GM18498 (cell line): Measurements from ENCODE around the gene MEIS1.
"Not testable (repeated sequence)": the region's sequence is repeated elsewhere in the genome, so short reads cannot be mapped to it uniquely, and the experiment has no call there.

Experiments used
- ATAC-seq: cut with Tn5 transposase; IDR thresholded peaks from one replicate; pipeline ENCODE4 v1.9.1; 2021; ENCODE audit warnings: mild to moderate bottlenecking, moderate library complexity; ENCODE audit not compliant: unreplicated experiment

Gene MEIS1

DNA sequence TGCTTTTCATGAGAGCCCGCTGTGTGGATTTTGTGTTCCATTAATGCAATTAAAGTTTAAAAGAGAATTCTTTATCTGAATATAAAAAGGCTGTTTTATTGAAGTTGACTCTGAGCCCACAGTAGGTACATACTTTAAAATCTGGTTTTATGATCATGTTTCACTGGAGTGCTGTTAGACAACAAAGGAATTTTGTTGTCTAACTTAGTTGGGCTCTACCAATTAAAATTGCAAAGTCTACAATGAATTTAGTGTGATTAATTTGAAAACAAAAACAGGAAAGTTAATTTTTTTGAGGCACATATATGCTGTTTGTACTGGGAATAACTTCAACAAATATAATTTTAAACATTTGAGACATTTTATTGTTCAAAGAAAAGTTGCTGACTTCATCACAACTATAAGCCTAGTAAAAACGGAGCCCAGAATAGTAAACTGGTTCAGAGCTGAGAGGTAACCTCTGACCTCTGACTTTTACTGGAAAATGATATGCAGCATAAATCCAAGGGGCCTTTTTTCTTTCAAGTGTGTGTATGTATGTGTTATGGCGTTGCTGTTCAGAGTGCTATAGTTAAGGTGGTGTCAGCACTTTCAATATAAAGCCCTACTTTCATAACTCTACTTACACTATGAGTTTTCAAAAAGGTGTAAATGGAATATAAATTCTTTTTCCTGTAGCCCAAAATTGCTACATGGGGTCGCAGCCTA lies 30.2 kb downstream of the MEIS1 start:
- no peak for ATAC-seq

DNA sequence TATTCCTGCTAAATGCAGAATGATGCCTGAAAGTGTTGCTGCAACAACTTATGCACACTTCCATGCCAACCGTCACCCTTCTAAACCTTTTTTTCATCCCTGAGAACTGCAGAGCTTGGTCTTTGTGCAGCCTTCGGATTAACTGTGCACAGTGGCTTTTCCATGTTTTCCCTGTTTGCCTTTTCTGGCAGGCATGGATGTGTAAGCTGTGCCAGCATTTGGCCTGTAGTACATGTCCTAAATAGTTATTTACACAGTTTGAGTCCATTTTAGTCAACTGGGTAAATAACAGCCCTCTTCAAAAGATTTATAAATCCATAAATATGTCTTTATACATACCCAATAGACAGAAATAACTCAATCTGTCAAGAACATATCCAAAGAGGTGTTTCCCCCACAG lies 31.5 kb downstream of the MEIS1 start:
- ATAC-seq: no peak

DNA sequence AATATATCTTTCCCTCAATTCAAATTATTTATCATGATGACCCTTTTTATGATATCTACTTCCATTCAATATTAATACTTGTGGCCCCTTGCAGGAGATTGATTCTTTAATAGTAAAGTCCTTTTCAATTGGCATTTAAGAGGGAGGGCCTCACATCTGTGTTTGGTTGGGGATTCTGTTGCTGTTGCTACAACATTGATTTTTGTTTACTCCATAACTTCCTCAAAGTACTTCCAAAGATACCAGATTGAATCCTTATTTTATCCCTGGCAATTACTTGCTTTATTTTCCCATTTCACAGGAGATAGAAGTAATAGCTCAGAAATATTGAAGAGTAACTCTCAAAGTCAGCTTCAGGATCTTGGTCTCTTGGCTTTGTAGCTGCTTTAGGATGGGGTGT lies 32.8 kb downstream of the MEIS1 start:
- ATAC-seq: no peak

DNA sequence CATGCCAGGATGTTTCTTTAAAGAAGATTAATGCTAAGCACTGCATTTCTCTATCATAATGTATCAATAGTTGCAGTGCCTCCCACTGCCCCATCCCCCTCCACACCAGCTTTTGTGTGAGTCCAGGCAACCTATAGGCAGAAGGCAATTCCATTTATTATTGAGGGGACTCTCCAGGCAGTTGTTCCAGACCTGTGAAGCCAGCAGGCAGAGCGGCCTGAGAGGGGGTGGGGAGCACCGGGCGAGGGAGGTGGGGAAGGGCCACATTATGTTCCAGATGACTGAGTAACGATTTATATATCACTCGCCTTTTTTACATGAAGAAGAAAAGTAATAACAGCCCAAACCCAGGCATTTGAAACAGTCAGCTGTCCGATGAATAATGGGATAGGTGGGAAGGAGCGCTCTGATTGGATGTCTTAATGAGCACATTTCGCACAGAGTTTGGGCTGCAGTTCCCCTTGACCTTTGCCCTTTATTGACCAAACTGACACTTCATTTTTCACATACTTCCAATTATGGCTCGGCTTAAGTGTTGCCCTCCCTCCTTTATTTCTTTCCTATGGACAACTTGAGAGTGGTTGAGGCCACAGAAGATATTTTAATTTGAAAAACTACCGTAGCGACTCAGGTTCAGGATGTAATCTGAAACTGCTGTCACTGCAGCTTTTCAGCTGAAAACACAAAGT lies 34.4 kb downstream of the MEIS1 start:
- no peak for ATAC-seq

DNA sequence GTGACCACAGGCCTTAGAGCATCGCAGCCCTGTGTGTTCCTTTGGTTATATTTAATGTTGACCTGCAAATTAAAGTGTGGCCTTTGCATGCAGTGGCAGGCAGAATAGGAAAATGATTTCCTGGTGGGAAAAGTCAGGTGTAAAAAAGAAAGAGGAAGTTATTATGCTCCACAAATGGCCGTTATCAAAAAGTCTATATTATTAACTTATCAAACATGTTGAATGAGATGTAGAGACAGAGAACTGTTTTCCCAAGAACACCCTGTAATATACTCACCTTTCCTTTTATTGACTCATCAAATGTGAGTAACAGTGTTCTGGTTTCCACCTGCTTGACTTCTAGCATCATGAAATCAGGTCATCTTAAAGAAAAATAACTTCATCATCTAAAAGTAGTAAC lies 35.3 kb downstream of the MEIS1 start:
- no peak for ATAC-seq

DNA sequence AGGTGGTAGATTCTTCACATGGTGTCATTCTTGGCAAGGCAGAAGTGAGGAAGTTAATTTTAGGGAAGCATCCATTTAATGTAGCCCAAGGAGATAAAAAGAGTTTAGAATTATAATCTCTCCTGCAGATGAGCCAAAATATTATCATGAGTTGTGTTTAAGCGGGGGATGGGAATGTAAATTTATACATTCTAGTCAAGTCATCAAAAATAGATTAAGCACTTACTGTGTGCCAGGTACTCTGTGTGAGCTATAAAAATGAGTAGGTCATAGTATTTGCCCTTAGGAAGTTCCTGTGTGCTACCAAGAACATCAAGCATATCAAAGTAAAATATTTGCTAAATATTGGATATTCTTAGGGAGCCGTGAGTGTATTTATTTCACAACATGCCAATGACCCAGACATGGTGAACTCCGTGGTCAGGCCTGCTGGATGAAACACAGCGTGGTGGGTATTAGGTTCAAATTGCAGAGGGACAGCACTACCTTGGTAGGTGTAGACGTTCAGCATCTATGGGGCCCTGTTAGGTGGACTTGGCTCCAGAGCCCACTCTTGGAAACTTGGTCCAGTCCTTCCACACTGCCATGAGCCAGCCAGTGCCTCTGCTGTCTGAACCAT lies 37.4 kb downstream of the MEIS1 start:
- no peak for ATAC-seq

DNA sequence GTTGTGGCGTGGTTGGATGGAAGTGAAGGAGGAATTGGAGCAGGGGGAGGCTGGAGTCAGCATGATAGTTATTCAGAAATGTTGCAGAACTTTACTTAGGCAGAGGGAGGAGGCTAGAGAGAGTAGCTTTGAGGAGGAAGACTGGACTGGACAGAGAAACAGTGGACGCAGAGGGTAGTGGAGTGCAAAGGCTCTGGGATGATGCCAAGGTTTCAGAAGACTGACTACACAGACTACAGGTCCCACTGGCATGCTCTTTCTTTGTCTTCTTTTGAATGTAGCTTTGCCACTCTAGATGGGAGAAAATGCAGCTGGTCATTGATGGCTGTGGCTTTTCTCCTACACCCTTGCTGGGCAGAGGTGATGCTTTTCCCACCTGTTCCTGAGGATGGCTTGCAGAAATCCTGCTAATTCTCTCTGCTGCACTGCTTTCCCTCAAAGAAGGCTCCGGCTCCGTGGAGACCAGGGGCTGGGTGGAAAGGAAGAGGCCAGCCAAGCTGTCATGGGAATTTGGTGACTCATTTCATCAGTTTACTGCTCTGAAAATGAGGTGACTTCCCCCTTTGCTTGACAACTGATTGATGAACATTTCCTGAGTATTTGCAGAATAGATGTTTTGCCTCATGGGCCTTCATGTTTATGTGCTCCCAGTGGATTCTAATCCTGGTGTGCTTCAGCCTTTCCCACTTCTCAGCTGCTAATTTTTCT lies 42.4 kb downstream of the MEIS1 start:
- no peak for ATAC-seq

DNA sequence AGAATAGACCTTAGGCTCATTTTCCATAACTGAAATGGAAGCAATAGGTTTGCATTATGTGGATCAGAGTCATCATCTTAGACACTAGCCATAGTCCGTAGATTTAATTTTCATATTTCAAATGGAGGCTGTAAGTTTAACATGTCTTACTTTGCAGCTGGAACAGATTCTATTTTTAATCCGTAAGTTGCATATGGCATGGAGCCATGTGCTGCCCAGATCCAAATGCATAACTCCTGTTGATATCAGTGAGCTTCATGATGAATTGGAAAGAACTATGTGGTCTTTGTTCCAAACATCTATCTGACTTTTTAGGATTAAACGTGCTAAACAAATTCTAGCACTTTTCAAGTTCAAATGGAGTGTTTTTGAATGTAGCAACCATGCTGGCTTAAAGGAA lies 43.4 kb downstream of the MEIS1 start:
- no peak for ATAC-seq

DNA sequence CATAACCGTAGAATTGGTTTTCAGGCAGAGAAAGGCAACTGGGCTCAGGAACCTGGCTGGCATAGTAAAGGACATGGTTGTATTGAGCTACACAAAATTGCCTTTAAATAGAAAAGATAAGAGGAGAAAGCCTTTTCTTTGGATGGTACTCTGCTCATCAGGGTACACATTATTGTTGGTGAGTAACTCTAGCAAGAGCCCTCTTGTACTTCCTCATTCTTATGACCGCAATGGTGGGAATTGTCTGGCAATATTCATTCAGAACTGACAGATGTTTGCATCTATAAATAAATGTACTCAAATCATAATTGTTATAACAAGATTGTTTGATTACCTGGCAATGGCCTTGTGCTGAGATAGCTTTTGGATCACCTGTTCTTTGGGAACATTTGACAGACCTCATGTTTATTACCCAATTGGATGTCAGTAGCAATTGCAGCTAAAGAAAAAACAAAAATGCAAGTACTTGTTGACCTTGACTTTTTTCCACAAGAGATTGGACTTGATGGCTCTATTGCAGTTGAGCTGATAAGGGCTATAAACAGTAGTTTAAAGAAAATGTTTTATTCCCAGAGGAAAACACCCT lies 43.9 kb downstream of the MEIS1 start:
- ATAC-seq: no peak

DNA sequence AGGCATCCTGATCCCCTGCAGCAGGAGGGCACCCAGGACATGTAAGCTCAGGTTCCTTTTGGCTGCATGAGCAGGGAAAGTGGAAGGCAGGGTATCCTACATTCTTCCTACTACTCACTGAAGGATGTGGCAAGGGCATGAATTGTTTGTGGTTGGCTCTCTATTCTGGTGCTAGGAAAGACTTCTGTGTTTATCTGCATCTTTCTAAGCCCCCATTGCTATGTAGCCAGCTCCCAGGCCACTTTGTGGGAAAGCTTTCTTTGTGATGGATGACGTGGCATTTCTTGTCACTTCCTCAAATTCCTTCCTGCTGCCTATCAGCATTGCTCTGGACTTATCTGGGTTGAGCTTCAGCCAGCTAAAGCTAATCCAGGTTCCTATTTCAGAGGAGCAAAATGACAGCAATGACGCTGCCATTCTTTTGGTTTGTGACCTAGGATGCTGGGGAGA lies 46.2 kb downstream of the MEIS1 start:
- ATAC-seq: no peak

DNA sequence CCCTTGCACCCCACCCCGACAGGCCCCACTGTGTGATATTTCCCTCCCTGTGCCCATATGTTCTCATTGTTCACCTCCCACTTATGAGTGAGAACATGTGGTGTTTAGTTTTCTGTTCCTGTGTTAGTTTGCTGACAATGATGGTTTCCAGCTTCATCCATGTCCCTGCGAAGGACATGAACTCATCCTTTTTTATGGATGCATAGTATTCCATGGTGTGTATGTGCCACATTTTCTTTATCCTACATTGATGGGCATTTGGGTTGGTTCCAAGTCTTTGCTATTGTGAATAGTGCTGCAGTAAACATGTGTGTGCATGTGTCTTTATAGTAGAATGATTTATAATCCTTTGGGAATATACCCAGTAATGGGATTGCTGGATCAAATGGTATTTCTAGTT lies 50.3 kb downstream of the MEIS1 start:
- ATAC-seq: not testable (repeated sequence)

DNA sequence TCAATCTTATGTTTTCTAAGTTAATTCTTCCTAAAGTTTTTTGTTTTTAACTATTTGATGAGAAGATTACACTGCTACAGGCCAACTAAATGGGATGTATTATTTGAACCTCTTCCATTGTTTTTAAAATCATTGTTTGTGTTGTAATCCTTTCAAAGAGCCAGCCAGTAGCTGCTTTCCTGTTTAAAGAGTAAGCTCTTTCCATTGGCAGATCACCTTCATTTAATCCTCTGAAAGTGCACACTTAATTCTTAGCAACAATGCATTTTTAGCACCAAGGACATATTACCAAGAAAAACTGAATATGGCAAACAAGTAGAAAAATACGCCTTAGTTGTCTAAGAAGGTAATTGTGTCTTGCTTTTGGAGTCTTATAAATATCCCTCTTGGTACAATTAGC lies 54.0 kb downstream of the MEIS1 start:
- ATAC-seq: no peak

DNA sequence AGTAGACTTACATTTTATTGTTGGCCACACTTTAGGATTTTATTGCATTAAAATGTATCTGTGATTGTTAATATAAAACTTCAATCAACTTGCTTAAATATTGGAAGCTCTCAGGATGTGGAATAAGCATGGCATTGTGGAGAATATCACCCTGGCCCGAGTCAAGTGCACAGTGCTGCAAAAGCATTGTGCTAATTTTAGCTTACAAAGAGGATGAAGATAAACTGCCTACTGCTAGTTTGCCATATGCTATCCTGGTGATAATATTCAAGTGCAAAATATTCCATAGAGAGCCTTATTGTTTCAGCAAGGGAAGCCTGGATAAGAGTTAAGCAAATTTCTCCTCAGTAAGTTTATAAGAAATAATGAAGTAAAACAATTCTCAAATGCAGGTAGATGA lies 54.5 kb downstream of the MEIS1 start:
- no peak for ATAC-seq

DNA sequence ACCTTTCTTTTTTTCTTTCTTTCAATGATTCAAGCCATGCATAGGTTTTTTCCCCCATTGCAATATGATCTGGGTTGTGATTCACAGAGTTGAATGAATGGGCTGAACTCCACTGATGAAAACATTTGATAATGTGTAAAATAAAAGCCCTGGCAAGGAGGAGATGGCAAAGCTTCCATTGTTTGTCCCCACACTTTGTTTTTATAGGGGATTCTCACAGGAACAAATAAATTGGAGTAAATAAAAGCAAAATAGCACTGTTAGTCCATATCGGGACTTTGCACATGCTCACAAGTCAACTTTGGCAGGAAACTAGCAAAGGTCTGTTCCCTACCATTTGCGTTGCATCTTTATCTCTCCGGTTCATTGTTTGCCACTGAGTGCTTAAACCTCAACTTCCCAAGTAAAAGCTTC lies 55.7 kb downstream of the MEIS1 start:
- ATAC-seq: no peak

DNA sequence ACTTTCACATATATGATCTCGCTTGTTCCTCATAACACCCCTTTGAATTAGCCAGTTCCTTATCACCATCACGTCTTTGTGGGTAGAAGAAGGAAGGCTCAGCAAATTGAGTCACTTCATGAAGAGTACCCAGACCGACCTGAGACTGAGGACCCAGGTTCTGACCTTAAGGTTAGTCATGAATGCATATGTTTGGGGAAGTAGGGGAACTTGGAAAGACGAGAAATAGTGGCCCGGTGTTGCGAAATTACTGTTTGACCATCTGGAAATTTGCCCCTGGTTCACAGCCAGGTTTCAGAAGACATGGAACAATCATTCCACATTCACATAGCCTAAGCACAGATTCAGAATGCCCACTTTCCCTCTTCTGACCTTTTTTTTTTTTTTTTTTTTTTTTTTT lies 59.8 kb downstream of the MEIS1 start:
- no peak for ATAC-seq

DNA sequence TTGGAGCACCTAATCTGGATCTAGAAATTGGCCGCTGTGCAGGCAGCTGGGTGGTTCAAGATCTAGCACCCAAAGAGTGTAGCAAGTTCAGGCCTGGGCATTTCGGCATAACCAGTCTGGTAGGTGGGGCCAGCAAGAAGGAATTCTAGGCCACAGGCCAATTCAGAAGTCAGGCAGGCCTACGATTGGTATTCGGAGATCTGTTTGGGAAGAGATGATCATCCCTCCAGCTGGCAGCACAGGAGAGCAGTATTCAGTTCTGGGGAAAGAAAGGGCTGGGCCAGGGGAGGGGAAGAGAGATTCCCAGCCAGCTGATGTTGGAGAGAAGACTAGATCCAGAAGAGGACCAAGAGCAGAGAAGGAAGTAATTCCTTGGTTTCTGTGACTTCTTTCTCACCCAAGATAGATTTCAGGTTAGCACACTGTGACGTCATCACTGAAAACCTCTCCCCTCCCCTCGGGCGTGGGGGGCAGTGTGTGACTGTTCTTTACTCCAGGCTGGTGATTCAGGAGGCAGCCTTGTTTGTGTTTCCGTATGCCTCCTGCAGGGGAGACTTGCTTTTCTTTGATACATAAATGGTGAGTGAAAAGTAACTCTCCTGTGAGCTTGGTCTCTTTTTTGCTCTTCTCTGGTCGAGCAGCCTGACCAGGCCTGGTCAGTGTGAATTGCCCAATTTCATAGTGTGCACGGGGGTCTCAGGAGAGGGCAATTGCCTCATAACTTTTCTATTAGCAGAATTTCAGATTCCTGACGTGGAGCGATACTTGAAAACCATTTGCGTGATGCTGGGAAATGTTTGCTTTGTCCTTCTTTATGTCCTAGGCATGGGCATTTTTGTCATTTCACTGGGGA lies 61.1 kb downstream of the MEIS1 start:
- no peak for ATAC-seq

DNA sequence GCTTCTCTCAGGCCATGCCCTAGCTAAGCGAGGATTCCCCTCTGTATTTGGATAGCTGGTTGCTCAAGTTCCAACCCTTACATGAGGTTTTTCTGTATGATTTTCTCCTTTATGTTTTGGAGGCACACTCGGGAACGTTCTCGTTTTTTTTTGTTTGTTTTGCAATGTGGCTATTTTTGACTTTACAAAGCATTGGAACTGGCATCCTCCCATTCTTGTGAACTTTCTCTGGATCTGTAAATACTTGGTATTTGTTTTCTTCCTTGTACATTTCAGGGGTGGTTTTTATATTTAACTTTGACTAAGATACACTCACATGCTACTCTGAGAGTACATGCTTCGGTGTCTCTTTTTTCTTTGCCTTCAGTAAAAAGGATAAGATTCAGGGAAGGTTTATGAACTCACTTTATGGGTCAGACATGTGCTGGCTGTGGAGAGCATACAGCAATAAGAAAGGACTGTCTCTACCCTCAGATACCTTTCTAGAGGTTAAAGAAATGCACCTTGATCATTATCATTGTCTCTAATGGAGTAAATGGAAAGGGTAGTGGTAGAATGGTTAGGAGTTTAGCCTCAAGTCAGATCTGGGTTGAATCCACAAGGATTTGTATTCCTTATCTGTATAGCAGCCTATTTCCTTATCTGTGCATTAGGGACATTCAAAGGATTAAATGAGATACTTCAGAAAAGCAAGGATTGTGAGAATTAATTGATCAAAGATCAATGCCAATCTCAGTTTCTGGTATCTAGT lies 61.9 kb downstream of the MEIS1 start:
- ATAC-seq: no peak

DNA sequence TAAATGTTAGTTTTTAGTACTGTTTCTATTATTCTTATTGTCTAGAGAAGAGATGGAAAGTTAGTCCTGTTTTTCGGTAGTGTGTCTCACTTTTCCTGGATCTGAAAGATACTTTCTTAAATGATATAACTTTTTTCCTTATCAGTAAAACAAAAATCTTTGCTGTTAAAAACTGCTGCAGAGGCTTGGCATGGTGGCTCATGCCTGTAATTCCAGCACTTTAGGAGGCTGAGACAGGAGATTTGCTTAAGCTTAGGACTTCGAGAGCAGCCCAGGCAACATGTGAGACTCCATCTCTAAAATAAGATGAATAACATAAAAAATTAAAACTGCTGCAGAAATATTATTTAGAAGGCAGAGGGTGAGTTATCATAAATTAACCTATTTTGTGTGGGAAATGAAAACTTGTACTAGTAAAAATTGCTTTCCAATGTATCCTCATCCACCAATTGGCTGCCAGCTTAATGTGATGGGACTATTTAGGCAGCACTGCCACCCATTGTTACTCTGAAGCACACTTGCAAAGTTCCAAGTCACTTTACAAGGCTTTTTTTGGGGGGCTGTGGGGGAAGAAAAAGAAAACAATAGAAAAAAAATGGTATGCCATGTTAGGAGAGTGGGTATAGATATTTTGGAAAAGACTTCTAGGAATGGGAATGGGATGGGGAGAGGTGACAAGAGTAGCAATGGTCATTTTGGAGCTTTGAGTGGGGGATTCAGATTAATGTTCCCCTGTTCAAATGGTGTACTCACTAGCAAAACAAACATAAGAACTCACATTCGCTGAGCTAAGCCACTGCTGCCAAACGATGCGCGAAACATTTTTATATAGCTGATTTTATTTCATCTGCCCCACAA lies 62.7 kb downstream of the MEIS1 start:
- no peak for ATAC-seq
